Effector memory CD8-positive, alpha-beta T cell (primary cell): ENCODE results near the gene GAK.

ENCODE experiments used
- ATAC-seq: fragments of 150-1000 bp; cut with Tn5 transposase; replicated peaks from 2 replicates; pipeline ENCODE4 v1.10.0; 2021; ENCODE audit warnings: mild to moderate bottlenecking, moderate library complexity
- DNase-seq, 3 experiments: peaks; one replicate each; pipeline ENCODE4 v3.0.0; 2021
- H3K27ac Mint-ChIP-seq, 2 donors: one replicate each; pipeline ENCODE4 v1.8.0; 2022; ENCODE audit warnings: mild to moderate bottlenecking in 2 of 2, mixed read lengths in 2 of 2, moderate library complexity in 2 of 2
- H3K27me3 Mint-ChIP-seq, 2 donors: one replicate each; pipeline ENCODE4 v1.8.0; 2022; ENCODE audit warnings: mixed read lengths in 2 of 2
- H3K36me3 Mint-ChIP-seq: one replicate; pipeline ENCODE4 v1.8.0; 2022; ENCODE audit warnings: mild to moderate bottlenecking, moderate library complexity, mixed read lengths; ENCODE audit not compliant: insufficient read depth
- H3K4me1 Mint-ChIP-seq, 2 donors: one replicate each; pipeline ENCODE4 v1.8.0; 2022; ENCODE audit warnings: low read depth in 2 of 2, mixed read lengths in 2 of 2
- H3K4me3 Mint-ChIP-seq, 2 donors: one replicate each; pipeline ENCODE4 v1.8.0; 2022; ENCODE audit warnings: mild to moderate bottlenecking in 2 of 2, mixed read lengths in 2 of 2, moderate library complexity in 2 of 2
- H3K9me3 Mint-ChIP-seq, 2 donors: one replicate each; pipeline ENCODE4 v1.8.0; 2022; ENCODE audit warnings: mixed read lengths in 2 of 2

GAK gene

DNA sequence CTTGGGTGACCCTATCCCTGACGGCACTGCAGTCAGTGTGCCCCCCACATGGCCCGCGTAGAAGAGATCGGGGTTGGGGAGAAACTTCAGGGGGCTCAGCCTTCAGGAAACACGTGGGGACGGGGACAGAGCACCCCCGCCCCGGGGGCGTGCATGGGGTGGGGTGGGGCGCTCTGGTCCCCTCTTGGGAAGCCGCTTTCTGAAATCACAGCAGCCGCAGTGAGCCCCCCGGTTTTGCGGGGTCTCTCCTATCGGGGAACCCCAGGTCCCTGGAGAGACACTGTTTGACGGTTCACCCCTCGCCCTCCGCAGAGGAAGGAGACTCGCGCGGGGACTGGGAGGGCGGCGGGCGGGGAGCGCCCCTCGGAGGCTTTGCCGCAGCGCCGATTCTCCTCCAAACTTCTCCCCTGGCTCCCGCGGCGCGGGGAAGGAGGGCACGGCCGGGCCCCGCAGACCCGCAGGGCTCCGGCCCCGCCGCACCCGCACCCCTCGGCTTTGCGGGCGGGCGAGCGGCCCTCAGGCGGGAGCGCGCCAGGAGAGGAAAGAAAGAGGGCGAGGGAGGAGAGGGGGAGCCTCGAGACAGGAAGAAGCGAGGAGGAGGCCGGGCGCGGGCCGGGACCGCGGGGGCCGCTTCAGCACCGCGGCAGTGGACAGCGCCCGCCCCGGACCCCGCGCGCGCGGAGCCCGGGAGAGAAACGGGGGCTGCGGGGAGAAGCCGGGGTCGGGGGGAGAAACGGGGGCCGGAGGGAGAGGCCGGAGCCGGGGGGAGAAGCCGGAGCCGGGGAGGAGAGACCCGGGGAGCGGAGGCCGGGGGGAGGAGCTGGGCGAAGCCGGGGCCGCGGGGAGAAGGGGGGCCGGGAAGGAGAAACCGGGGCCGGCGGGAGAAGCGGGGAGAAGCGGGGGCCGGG, 106.8 kb downstream of the GAK start:
- no peak overlapping the region for H3K27ac Mint-ChIP-seq
- peak; percentile 84 for ATAC-seq
- no peaks in the 10 kb centered on the region for H3K36me3 Mint-ChIP-seq
- peaks cover 38 to 75% of the 10 kb centered on the region in 2 donors for H3K27me3 Mint-ChIP-seq
- no peaks in the 10 kb centered on the region for H3K9me3 Mint-ChIP-seq
- DNase-seq = peak in 2 of 3 experiments; percentile 21 to 32
- no peaks in the 10 kb centered on the region for H3K4me1 Mint-ChIP-seq
- H3K4me3 Mint-ChIP-seq = peak overlapping the region; percentile 64 to 66

DNA sequence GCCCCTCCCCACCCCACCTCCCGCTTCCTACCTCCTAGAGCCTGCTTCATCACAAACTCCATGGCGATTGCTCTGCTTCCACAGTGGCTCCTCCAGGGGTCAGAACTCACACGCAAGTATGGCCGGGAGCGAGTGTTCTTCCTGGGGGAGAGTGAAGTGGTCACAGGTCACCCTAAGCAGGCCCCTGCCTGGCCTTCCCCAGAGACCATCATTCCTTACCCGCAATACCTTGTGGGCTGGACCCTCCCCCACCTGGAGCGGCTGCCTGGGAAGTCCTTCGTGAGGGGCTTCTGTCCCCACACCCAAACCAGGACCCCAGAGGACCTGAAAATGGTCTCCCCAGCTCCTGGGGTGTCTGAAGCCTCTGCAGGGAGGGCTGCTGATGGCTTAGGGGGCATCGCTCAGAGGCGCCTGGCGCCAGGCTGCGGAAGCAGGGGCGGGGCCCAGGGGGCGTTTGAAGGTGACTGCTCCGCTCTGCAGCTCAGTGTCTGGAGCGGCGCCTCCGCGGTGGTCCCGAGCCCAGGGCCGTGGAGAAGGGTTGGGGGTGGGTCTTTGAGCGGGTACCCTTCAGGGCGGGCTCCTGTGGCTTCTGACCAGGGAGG, 107.6 kb downstream of the GAK start:
- DNase-seq = no peak
- no peak for ATAC-seq
- H3K9me3 Mint-ChIP-seq = no peaks in the 10 kb centered on the region
- no peak overlapping the region for H3K27ac Mint-ChIP-seq
- H3K36me3 Mint-ChIP-seq = no peaks in the 10 kb centered on the region
- H3K4me1 Mint-ChIP-seq = no peaks in the 10 kb centered on the region
- H3K27me3 Mint-ChIP-seq = peaks cover 46 to 80% of the 10 kb centered on the region in 2 donors
- H3K4me3 Mint-ChIP-seq = peak overlapping the region; percentile 64 to 66

DNA sequence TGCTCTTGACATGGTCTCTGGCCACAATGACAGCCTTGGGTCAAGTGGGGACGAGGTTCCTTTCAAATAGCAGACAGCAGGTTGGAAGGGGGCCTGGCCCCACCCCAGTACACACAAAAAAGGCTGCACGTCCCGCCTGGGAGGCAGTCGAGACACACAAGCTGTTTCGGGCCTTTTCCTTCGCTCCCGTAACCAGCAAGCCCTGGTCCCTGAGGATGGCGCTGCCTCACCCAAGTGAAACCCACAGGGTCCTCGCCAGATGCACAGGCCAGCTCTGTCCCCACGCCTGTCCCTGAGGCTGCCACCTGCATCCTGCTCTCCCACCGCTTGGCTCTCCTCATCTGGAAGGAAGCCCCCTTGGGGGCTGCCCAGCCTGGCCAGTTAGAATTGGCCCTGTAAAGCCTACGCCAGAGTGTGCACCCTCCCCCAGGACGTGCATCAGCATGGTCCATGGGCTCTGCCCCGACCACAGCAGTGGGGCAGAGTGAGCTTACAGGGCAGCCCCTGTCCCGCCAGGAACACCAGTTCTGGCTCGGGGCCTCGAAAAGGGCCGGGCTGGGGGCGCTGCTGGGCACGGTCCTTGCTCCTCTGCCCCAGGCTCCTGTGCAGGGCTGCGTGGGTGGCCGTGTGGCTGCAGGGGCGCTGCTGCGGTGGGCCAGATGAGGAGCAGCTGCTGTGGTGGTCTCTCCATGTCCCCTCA, 108.2 kb downstream of the GAK start:
- H3K4me3 Mint-ChIP-seq = no peak overlapping the region
- ATAC-seq (no peak), DNase-seq (no peak)
- H3K4me1 Mint-ChIP-seq = no peaks in the 10 kb centered on the region
- H3K9me3 Mint-ChIP-seq = no peaks in the 10 kb centered on the region
- peaks cover 45 to 83% of the 10 kb centered on the region in 2 donors for H3K27me3 Mint-ChIP-seq
- no peak overlapping the region for H3K27ac Mint-ChIP-seq
- no peaks in the 10 kb centered on the region for H3K36me3 Mint-ChIP-seq

DNA sequence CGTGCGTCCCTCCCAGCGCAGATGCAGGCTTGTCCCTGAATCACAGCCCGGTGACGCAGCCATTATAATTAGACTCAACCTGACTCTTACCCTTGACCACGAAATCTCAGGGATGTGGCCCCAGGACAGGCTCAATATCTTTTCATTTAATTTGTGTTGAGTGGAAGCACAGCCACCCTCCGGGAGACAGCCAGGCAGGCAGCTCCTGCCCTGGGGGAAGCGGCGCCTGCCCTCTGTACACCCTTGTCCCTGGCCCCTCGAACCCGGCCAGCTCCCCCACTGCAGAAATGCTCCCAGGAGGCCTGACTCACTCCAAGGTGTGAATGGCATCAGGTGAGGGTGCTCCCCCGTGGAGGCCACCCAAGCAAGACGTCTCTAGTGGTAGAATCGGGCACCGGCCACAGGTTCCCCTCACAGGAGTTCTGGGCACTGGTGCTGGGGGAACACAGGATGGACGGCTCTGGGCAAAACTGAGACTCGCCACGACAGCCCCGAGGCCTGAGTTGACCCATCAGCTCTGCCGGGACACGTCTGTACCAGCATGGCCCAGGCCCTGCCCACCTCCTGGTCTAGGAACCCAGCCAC, 108.8 kb downstream of the GAK start:
- Mint-ChIP-seq H3K4me3 (no peak overlapping the region), H3K9me3 (no peaks in the 10 kb centered on the region), H3K36me3 (no peaks in the 10 kb centered on the region), H3K27me3 (peaks cover 38 to 83% of the 10 kb centered on the region in 2 donors), H3K27ac (no peak overlapping the region), H3K4me1 (no peaks in the 10 kb centered on the region)
- DNase-seq (no peak), ATAC-seq (no peak)

DNA sequence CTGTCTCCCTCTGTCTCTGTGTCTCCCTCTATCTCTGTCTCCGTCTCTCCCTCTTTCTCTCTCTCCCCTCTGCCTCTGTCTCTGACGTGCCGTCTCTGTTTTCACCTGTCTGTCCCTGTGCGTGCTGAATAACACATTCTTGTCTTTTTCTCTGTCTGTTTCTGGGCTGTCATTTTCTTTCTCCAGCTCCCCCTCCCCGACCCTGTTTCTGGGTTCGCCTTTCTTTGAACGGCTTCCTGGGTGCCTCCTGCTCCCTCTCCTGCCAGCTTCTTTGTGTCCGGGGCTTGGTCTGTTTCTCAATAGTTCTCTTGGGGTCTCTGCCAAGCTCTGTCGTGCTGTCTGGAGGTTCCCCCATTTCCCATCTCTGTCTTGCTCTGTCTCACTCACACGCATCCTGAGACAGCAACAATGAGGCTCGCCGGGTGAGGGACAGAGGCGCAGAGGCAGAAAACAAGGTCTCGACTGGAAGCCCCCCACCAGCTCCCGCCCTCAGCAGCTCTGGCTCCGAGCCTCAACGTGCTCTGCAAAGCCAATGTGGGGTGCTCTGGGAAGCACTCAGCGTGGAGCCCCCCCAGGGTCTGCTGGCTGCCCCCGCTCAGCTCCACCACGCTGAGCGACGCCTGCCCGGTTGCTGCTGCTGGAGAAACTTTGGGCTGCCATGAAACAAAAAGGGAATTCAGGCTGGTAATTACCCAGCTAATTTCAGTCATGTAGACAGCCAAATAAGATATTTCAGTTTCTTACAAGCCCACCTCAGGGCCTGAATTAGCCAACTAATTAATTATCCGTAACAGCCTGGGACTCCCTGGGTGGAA, 109.5 kb downstream of the GAK start:
- Mint-ChIP-seq H3K4me1 (no peaks in the 10 kb centered on the region), H3K9me3 (no peaks in the 10 kb centered on the region), H3K27me3 (peaks cover 32 to 83% of the 10 kb centered on the region in 2 donors), H3K4me3 (no peak overlapping the region), H3K36me3 (no peaks in the 10 kb centered on the region), H3K27ac (no peak overlapping the region)
- DNase-seq (no peak), ATAC-seq (no peak)

DNA sequence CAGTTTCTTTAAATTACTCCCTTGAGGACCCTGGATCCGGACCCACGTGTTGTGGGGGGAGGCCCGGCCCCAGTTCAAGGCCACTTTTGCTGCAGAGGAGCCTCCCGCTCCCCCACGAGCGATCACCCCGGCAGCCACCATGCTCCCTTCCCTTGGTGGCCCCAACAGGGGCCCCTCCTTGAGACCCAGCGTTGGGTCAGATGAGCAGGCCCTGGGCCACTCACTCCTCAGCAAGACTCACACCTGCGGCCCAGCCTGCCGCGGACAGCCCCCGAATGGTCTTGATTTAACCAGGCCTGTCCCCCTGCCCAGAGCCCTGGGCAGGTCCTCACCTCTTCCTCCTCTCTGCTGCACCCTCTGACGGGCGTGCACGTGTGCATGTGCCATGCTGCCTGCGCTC, 110.5 kb downstream of the GAK start:
- Mint-ChIP-seq H3K27me3 (peaks cover 38 to 85% of the 10 kb centered on the region in 2 donors), H3K9me3 (no peaks in the 10 kb centered on the region), H3K4me1 (no peaks in the 10 kb centered on the region), H3K4me3 (no peak overlapping the region), H3K27ac (no peak overlapping the region), H3K36me3 (no peaks in the 10 kb centered on the region)
- ATAC-seq (no peak), DNase-seq (no peak)

DNA sequence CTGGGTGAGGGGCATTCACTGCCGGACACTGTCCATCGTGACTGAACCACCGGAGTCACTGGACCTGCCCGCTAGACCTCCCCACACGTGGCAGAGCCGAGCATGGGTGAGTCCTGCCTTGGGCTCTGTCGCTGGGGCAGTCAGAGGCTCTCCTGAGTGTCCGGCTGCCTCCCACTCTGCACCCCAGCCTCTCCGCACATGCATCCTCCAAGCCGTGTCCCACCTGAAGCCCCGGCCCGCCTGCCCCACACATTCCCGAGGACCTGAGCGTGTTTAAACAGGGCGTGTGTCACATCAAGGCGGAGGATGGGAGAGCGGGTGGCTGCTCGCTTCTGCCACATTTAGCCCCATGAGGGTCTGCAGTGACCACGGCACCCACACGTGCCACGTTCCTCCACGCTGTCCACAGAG, 110.9 kb downstream of the GAK start:
- Mint-ChIP-seq H3K9me3 (no peaks in the 10 kb centered on the region), H3K4me1 (no peaks in the 10 kb centered on the region), H3K36me3 (no peaks in the 10 kb centered on the region), H3K4me3 (no peak overlapping the region), H3K27me3 (peaks cover 41 to 89% of the 10 kb centered on the region in 2 donors), H3K27ac (no peak overlapping the region)
- ATAC-seq = no peak
- no peak for DNase-seq

DNA sequence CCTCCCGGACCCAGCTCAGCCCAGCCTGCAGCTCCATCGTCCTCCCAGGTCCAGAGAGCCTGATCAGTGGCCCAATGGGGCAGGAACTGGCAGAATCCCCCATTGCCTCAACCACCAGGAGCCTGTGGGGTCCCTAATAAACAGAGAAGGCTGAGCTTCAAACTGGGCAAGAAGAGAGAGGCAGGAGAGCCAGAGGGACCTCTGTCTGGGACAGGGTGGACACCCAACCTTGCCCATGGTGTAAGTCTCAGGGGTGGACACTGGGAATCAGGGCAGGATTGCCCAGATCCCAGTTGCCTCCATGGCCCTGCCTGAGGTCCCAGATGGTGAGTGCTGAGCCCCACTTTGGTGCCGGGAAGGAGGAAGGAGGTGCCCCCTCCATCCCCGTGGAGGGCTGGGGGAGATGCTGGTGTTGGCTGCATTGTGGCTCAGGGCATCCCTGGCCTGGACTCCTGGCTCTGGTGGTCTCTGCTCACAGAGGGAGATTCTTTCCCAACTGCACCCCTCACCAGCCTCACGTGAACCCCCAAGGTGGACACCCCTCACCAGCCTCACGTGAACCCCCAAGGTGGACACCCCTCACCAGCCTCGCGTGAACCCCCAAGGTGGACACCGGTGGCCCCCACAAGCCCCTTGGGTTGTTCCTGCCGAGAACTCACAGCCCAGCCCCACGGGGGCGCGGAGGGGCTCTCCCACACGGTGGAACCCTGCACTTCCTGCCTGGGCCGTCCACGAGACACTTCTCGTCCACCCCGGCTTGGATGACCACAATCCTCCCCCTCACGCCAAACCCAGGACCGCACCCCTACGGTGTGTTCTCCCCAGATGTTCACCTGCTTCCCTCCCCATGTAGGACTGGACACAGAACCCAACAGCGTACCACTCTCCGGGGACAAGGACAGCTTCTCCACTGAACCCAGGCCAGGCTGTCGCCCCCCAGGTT, 111.6 kb downstream of the GAK start:
- Mint-ChIP-seq H3K4me1 (no peaks in the 10 kb centered on the region), H3K9me3 (no peaks in the 10 kb centered on the region), H3K27ac (no peak overlapping the region), H3K36me3 (no peaks in the 10 kb centered on the region), H3K4me3 (no peak overlapping the region), H3K27me3 (peaks cover 47 to 96% of the 10 kb centered on the region in 2 donors)
- DNase-seq = no peak
- no peak for ATAC-seq

DNA sequence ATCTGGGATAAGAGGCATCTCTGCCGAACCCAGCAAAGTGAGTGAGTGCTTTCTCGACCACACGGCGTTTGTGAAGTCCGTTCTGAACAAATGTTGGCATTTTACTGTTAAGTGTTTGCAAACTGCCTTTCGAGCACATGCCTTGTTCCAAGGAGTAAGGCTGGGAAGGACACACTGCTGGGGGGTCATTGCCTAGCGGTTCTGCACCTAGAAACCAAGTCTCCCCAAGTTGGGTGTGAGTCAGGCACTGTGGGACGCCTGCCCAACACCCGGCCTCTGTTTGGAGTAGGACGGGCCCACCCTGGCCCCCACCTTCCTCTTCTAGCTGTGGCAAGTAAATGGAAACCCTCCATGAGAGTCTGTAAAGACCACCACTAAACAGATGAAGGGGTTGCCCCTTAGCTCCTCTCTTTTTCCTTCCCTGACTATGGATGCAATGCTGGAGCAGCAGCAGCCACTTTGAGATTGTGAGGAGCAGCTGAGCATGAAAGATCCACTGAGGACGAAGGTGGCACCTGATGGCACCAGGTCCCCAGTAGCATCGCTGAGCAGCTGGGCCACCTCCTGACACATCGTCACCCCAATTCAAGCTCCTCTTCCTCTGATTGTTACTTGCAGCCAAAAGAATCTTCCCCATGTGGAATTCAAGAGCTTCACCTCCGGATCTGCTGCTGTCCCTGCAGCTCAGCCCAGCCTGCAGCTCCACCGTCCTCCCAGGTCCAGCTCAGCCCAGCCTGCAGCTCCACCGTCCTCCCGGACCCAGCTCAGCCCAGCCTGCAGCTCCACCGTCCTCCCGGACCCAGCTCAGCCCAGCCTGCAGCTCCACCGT, 112.5 kb downstream of the GAK start:
- no peaks in the 10 kb centered on the region for H3K9me3 Mint-ChIP-seq
- H3K36me3 Mint-ChIP-seq = no peaks in the 10 kb centered on the region
- peaks cover 52 to 97% of the 10 kb centered on the region in 2 donors for H3K27me3 Mint-ChIP-seq
- H3K4me3 Mint-ChIP-seq = no peak overlapping the region
- DNase-seq (no peak), ATAC-seq (no peak)
- H3K27ac Mint-ChIP-seq = no peak overlapping the region
- H3K4me1 Mint-ChIP-seq = no peaks in the 10 kb centered on the region

DNA sequence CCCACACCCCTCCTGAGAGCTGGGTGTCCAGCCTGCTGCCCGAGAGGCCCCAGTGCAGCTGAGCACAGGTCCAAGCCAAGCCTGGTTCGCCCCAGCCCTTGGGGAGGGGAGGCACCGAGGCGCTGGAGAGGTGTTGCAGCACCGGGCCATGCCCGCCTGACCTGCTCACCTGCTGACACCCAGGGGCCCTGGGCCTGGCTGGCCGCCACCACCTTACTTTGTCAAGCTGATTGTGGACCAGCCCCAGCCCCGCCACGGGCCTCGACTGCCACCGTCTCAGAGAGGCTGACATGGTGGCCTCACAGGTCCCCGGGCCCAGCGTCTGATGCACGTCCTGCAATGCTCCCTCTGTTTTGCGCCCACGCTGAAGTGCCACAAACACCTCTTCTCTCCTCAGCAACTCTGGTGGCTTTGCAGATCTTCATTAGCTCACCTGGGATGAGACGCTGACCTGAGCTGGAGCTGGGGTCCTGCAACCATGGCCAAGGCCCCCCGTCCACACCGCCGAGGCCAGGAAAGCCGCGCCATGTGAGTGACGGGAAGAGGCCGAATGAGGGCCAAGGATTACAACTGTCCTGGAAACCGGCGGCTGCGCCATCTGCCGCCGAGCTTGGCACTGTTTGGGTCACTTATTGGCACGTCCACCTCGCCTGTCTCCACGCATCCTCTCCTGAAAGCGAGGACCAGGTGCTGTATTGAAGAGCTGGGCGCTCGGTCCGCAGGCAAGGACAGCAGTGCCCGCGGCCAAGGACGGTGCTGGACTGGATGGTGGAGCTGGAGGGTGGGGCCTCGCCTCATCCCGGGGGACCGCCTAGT, 113.8 kb downstream of the GAK start:
- Mint-ChIP-seq H3K27ac (no peak overlapping the region), H3K27me3 (peaks cover 63 to 97% of the 10 kb centered on the region in 2 donors)

More for the DNA sequence above, 113.8 kb downstream of the GAK start:
- DNase-seq (no peak), ATAC-seq (no peak)
- Mint-ChIP-seq H3K9me3 (no peaks in the 10 kb centered on the region), H3K36me3 (no peaks in the 10 kb centered on the region), H3K4me1 (no peaks in the 10 kb centered on the region), H3K4me3 (no peak overlapping the region)
